GM21447 (cell line): ENCODE data around the gene CCDC197.

Experiments
- ATAC-seq: cut with Tn5 transposase; IDR thresholded peaks from one replicate; pipeline ENCODE4 v1.9.1; 2021; ENCODE audit not compliant: unreplicated experiment

Gene CCDC197

GRCh38 chr14:94054936-94055335 lies 57.8 kb downstream of the CCDC197 start:
- ATAC-seq: no peak

DNA sequence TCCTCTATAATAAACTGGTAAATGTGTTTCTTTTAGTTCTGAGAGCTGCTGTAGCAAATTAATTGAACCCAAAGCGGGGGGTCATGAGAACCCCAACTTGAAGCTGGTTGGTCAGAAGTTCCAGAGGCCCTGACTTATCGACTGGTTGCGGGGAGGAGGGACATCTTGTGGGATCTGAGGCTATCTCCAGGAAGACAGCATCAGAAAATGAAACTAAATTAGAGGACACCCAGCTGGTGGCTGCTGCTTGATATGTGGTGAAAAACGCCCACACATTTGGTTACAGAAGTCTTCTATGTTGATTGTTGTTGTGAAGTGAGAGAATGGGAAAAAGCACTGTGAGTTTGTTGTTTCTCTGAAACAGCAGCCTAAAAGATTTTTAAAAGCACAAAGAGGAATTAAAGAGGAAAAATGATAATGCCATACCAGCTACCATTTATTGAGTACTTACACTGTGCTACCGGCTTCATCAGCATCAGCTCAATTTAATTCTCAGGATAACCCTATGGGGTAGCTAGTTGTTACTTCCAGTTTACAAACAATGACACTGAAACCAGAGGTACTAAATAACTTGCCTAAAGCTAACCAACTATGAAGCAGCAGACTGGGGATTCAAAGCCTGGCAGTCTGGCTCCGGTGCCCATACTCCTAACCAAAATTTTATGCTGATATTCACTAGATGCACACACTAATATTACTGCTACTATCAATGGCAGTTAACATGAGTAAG lies 59.6 kb downstream of the CCDC197 start:
- ATAC-seq: peak; percentile 75

DNA sequence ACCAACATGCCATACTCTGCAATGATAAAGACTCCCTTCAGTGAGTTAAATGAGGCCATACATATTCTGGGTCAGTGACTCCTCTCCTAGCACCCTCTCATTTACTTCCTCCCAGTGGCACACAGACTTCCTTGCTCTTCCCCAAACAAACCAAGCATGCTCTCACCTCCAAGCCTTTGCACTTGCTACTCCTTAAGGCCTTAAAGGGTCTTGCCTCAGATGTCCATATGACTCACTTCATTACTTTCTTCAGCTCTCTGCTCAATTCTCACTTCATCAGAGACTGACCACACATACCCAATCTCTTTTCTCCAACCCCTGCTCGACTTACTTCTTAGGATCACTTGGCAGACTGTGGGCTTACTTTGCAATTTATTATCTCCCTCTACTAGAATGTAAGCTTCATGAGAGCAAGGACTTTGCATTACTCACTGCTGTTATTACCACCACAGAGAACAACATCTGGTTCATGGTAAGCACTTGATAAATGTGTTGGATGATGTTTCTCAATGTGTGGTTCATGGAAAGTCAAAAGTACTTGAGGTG lies 61.1 kb downstream of the CCDC197 start:
- no peak for ATAC-seq
